ENCODE data around the gene FEM1C.

GRCh38 chr5:115510145-115510645 lies 34.4 kb downstream of the FEM1C start:
- TF ChIP-seq CTCF (tag by site-specific recombination; IDR thresholded peaks at IDR 0.05) (no peak), YY1 (tag by site-specific recombination; IDR thresholded peaks at IDR 0.05) (no peak), REST (tag by site-specific recombination; IDR thresholded peaks at IDR 0.05) (no peak)
